Epithelial cell of proximal tubule (primary cell): Measurements from ENCODE around the gene SLC26A6. TPM values are rescaled to one million over a fixed set of nuclear protein-coding genes. Genes with fewer than 3 reads are reported as not detected.

Experiments used
- DNase-seq: peaks from one replicate; pipeline ENCODE4 v3.0.0-alpha.2; 2011; ENCODE audit warnings: low read depth
- H3K4me3 ChIP-seq: 2 replicates; pipeline ENCODE4 v1.5.1; 2011; ENCODE audit warnings: low read depth, mild to moderate bottlenecking, low read length
- total RNA-seq: library from RNA; depleted of rRNA; stranded (reverse); fragments of >200 nt; gene quantifications from 2 replicates; pipeline ENCODE4 v1.2.3, GENCODE V29; 2015
- TF ChIP-seq, protein P1 (sequence below): conservative IDR thresholded peaks from 2 replicates; pipeline ENCODE4 v1.5.1; 2012; ENCODE audit warnings: low read depth, mild to moderate bottlenecking, low read length

Gene SLC26A6
- total RNA-seq, 1 donor from 2014 or later: 33.4 TPM

DNA sequence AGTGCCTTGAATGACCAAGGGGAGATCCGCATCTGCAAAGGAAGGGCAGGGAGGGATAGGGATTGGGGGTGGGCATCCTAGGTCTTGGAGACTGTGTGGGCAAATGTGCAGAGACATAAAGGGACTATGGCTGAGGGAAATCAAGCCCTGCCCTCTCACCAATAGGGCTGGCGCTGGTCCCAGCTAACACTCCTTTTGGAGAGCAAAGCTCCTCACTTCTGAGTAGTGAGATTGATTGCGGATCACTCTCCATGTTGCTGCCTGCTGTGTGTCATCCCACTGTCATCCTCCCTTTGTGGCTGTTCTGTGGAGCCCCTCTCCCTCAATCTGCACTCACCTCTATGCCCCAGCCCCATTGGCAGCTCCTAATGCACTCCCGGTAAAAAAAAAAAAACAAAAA, 29.7 kb upstream of the SLC26A6 start:
- no peak for DNase-seq
- TF ChIP-seq, protein P1, sequence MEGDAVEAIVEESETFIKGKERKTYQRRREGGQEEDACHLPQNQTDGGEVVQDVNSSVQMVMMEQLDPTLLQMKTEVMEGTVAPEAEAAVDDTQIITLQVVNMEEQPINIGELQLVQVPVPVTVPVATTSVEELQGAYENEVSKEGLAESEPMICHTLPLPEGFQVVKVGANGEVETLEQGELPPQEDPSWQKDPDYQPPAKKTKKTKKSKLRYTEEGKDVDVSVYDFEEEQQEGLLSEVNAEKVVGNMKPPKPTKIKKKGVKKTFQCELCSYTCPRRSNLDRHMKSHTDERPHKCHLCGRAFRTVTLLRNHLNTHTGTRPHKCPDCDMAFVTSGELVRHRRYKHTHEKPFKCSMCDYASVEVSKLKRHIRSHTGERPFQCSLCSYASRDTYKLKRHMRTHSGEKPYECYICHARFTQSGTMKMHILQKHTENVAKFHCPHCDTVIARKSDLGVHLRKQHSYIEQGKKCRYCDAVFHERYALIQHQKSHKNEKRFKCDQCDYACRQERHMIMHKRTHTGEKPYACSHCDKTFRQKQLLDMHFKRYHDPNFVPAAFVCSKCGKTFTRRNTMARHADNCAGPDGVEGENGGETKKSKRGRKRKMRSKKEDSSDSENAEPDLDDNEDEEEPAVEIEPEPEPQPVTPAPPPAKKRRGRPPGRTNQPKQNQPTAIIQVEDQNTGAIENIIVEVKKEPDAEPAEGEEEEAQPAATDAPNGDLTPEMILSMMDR: no peak
- no peak overlapping the region for H3K4me3 ChIP-seq

GRCh38 chr3:48664313-48664644, 29.0 kb upstream of the SLC26A6 start:
- TF ChIP-seq, protein P1: no peak
- peak overlapping the region; percentile 76 for H3K4me3 ChIP-seq
- no peak for DNase-seq

DNA sequence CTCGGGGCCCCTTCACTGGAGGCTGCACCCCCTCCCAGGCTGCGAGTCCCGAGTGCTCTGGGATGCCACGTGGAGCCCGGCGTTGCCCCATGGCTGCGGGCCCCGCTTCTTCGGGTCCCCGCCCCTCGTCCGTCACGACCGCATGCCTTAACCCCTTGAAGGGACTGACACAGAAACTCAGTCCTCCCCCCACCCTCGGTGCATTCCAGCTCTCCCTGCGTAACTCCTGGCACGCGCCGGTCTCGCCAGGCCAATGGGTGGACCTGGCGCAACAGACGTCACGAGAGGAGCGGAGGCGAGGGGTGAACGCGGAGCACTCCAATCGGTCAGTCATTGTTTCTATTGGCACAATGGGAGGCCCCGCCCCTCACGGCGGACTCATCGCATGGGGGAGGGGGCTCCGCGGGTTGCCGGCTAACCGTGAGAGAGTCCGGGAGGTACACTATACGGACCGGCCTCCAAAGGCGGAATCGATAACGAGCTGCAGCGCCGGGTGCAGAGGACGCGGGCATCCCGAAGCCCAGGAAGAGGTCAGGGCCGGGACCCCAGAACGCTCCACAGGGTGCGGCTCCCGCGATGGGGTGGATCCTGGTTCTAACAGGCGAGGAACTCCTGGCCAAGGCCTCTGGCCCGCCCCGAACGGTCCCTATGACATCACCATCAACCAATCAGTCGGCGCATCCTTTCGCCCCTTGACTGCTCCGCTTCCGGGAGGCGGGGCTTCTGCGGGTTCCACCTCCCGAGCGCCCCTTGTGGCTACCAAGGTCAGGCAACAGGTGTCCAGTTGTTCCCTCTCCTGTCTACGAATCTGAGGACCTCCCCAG, 28.4 kb upstream of the SLC26A6 start:
- peak overlapping the region; percentile 76 for H3K4me3 ChIP-seq
- TF ChIP-seq, protein P1: peak; percentile 85
- peak; percentile 88 for DNase-seq

- DNase-seq: no peak
- TF ChIP-seq, protein P1: no peak
- H3K4me3 ChIP-seq: peak within 1 kb of the TSS; percentile 76
These were observed 27.7 kb upstream of the SLC26A6 start, which contains the start of gene CELSR3 for GRCh38 chr3:48662753-48663488. Gene CELSR3 (minus strand): TSS chr3:48662886. CDS start chr3:48662634, 252 bp downstream.

DNA sequence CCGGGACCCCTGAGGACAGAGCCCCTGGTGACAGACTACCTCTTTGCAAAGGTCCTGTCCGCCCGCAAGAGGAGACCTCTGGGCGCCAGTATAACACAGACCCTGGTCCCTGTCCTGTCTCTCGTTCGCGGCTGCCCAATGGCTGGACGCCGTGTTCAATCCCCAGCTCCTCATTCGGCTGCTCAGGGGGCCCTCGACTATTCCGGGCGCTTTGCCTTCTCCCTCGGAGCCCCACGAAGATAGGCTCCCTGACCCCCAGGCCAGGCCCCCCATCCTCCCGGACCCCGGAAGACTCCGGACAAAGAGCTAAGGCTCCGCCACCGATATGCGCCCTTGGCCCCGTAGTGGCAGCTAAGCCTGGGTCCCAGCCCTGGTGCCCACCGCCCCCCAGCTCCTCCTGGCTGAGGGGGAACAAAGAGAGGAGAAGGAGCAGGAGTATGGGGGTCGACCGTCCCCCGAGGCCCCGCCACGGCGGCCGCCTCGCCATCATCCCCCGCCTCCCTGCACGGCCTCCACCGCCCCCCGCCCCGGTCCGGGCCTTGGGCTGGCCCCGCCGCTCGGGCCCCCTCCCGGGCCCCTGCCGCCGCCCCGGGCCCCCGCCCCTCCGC, 27.0 kb upstream of the SLC26A6 start:
- no peak for DNase-seq
- peak overlapping the region; percentile 76 for H3K4me3 ChIP-seq
- TF ChIP-seq, protein P1: no peak

DNA sequence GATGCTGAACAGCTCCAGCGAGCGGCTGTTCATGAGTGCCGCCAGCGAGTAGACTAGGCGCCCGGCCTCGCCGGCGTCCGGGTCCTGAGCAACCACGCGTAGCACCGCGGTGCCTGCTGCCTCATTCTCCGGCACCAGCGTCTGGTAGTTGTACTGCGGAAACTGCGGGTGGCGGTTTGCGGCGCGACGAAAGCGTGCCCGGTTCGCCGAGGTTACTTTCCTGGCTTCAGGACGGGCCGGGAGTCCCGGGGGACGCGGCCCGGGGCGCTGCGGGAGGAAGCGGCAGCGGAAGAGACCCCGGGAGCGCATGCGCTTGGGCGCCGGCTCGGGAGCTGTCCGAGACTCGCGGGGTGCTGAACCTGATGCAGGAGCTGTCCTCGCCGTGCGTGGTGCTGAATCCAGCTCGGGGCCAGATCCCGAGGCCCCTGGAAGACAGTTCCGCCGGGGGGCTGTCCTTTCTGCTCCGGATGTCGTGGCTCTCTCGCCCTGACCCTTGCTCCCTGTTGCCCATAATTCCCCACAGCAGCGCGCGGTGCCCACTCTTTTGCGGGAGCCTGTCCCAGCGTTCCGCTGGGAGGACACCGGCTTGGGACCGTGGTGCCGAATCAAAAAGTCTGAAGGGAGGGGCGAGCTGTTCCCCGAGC, 26.4 kb upstream of the SLC26A6 start:
- TF ChIP-seq, protein P1: no peak
- peak overlapping the region; percentile 76 for H3K4me3 ChIP-seq
- DNase-seq: no peak
